Cardiac fibroblast (primary cell): ENCODE measurements around the gene NRXN3.

ENCODE experiments used
- DNase-seq, 2 donors: peaks; one replicate each; pipeline versions ENCODE4 v3.0.0 to v3.0.0-alpha.2; 2010; ENCODE audit warnings: low read depth in 2 of 2
- H3K4me3 ChIP-seq, 2 donors: replicated peaks in 1 of 2; 1 replicate in 1 of 2; 2 replicates in 1 of 2; pipeline ENCODE4 v1.5.1; 2011; ENCODE audit warnings: low read depth in 2 of 2, low read length in 2 of 2, mild to moderate bottlenecking in 2 of 2, moderate library complexity in 1 of 2
- TF ChIP-seq, protein P1 (sequence below): IDR thresholded peaks from one replicate; pipeline ENCODE4 v1.5.1; 2011; ENCODE audit warnings: low read depth, mild to moderate bottlenecking, low read length, inconsistent platforms

Gene NRXN3

DNA sequence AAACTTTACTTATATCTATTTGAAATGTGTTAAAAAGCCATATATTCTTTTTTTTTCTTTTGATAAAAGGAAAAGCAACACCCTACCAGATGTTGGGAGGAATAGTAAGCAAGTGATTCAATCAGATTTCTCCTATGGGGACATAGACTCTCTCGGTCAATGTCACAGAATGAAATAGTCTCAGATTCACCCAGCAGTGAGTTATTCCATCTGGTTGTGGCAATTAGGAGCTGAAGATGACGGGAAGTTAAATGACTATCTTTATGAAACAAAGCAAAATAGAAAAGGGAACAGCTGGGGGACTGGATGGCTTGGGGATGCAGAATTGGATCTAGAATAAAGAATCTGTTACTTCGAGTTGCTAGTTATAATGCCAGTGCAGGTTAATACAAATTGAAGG, 857.0 kb downstream of the NRXN3 start:
- TF ChIP-seq, protein P1, sequence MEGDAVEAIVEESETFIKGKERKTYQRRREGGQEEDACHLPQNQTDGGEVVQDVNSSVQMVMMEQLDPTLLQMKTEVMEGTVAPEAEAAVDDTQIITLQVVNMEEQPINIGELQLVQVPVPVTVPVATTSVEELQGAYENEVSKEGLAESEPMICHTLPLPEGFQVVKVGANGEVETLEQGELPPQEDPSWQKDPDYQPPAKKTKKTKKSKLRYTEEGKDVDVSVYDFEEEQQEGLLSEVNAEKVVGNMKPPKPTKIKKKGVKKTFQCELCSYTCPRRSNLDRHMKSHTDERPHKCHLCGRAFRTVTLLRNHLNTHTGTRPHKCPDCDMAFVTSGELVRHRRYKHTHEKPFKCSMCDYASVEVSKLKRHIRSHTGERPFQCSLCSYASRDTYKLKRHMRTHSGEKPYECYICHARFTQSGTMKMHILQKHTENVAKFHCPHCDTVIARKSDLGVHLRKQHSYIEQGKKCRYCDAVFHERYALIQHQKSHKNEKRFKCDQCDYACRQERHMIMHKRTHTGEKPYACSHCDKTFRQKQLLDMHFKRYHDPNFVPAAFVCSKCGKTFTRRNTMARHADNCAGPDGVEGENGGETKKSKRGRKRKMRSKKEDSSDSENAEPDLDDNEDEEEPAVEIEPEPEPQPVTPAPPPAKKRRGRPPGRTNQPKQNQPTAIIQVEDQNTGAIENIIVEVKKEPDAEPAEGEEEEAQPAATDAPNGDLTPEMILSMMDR = no peak
- H3K4me3 ChIP-seq = no peak overlapping the region
- no peak for DNase-seq

DNA sequence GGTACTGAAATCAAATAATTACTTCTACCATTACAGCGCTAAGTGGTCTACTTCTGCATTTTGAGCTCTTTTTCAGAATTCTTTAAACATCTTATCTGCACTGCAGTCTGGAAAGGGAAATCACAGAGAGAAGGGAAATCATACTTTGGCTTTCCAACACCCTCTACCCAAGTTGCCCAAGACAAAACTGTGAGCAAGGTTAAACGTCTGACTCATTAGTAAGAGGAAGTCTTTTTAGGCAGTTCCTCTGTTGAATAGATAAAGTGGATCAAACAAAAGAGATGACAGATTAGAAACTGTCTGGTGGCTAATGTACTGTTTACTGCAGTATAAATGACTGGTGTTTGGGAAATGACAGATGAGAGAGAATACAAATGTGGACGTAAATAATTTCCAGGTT, 858.1 kb downstream of the NRXN3 start:
- DNase-seq = no peak
- no peak overlapping the region for H3K4me3 ChIP-seq
- TF ChIP-seq, protein P1 = no peak

DNA sequence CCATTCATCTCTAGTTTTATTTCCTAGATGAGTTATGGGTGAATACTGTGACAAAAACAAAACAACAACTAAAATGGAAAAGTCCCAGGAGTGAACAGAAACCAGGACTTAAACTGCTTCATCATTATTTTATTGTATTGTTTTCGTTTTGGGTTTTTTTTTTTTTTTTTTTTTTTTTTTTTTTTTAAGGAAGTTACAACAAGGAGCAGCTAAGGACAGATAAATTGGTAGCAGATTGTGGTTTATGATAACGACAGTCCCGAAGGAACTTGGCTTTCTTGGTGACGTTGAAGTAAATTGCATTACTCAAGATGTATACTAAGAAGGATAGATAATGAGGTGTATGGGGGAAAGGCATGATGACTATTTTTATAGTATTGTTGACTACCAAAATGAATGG, 866.3 kb downstream of the NRXN3 start:
- no peak overlapping the region for H3K4me3 ChIP-seq
- TF ChIP-seq, protein P1 = no peak
- no peak for DNase-seq

DNA sequence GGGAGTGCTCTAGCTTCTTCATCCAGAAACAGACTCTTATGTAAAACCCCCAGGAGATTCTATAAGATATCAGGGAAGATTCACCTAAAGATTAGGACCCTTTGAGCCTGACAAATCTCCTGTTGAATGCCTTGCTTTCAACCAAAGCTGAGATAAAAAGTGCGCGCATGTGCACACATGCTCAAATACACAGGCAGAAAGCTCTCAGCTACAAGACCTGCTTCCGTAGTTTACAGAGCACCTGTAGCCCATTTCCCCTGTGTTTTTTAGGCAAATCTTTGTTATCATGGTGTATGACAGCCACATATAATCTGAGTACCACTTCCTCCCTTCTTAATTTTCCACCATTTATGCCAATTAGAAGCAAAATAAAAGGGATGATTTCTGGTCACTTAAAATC, 866.9 kb downstream of the NRXN3 start:
- no peak overlapping the region for H3K4me3 ChIP-seq
- DNase-seq = no peak
- TF ChIP-seq, protein P1 = no peak

DNA sequence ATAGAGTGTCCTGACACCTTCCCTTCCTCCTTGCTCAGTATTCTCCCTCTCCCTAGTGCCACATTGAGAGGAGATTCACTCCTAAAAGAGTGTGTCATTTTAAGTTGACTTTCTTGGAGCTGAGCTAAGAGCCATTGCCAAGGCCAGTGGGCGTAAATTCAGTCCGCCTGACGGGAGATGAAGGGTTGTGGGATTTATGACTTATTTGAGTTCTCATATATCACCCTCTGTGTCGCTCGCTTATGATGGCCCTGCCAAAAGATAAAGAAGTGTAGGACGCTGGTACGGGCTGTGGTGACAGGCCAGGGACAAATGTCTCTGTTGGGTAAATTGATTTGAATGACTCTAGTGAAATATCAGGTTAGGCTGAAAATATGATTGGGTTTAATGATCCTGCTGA, 867.4 kb downstream of the NRXN3 start:
- no peak overlapping the region for H3K4me3 ChIP-seq
- TF ChIP-seq, protein P1 = no peak
- no peak for DNase-seq

DNA sequence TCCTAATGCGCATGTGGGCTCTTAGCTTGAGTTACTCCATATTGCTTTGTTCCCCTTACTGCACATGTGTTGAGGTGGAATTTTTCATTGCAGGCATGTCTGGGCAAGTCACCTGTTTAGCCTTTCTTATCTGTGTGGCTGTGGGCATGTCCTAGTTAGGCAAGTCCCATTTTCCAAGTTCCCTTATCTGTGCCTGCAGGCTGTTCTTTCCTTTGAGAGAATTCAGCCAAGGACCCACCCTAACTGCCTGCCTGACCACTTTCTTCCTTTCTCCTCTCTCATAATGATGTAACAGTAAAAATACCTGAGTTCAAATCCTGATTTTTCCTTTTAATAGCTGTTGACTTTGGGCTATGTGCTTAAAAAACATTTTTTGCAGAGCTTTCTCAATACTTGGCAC, 870.6 kb downstream of the NRXN3 start:
- TF ChIP-seq, protein P1 = no peak
- no peak overlapping the region for H3K4me3 ChIP-seq
- DNase-seq = no peak

DNA sequence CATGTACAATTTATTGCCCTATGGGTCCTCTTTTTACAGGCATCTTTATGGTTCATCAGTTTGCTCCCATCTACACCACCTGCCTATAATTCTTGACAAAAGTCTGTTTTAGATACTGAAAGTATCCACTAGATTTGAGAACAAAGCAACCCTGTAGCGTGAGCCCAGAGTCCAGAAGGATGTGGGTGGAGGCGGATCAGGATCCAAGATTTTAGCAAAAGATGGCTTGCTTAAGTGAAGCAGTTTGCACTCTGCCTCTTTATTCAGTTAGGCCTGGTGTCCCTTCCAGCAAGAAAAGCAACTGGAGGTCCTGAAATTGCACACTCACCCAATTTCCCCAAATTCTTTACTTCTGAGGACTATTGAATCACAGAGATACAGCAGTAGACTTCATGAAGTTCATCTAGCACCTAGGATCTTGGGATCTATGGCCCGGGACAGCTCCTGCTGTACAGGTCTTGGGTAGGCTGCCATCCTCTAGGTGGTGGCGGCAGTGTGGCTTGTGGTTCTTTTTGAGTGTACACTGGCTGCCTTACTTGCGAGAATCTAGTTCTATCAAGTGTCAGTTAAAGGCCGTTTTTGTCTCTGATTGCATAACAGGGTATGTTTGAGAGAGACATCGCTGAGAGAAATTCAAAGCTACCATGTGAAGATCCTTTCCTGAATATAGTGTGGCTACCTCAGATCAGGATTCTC, 873.2 kb downstream of the NRXN3 start:
- DNase-seq = no peak
- H3K4me3 ChIP-seq = no peak overlapping the region
- TF ChIP-seq, protein P1 = no peak
